HG02938 (cell line): ENCODE measurements around the gene PCDHB5.
"Not testable (repeated sequence)": the region's sequence is repeated elsewhere in the genome, so short reads cannot be mapped to it uniquely, and the experiment has no call there.

ENCODE experiments used
- ATAC-seq: cut with Tn5 transposase; IDR thresholded peaks from one replicate; pipeline ENCODE4 v1.9.1; 2021; ENCODE audit warnings: mild to moderate bottlenecking, moderate library complexity; ENCODE audit not compliant: unreplicated experiment

Gene PCDHB5

GRCh38 chr5:141151632-141152031 lies 16.6 kb downstream of the PCDHB5 start:
- not testable (repeated sequence) for ATAC-seq

- ATAC-seq = not testable (repeated sequence)
These were observed 17.1 kb downstream of the PCDHB5 start for GRCh38 chr5:141152096-141152495.

- ATAC-seq = no peak
These were observed 20.8 kb downstream of the PCDHB5 start for GRCh38 chr5:141155540-141156374.

GRCh38 chr5:141157356-141157755 lies 22.4 kb downstream of the PCDHB5 start:
- not testable (repeated sequence) for ATAC-seq

- not testable (repeated sequence) for ATAC-seq
These were observed 22.9 kb downstream of the PCDHB5 start for GRCh38 chr5:141157901-141158300.

- ATAC-seq = no peak
These were observed 37.6 kb downstream of the PCDHB5 start, which contains the start of gene PCDHB7 for GRCh38 chr5:141172381-141173204. PCDHB7 (plus strand) TSS chr5:141172644; CDS start chr5:141172836, 192 bp downstream.

GRCh38 chr5:141174291-141175104 lies 39.5 kb downstream of the PCDHB5 start:
- not testable (repeated sequence) for ATAC-seq

GRCh38 chr5:141175933-141176332 lies 40.9 kb downstream of the PCDHB5 start:
- no peak for ATAC-seq

- not testable (repeated sequence) for ATAC-seq
These were observed 42.7 kb downstream of the PCDHB5 start, which contains the start of gene PCDHB8 for GRCh38 chr5:141177577-141178191. PCDHB8 (plus strand) TSS chr5:141177790; CDS start chr5:141178035, 245 bp downstream.

- ATAC-seq = not testable (repeated sequence)
These were observed 44.4 kb downstream of the PCDHB5 start for GRCh38 chr5:141179371-141179770.

GRCh38 chr5:141179876-141180275 lies 44.9 kb downstream of the PCDHB5 start:
- ATAC-seq = not testable (repeated sequence)

- no peak for ATAC-seq
These were observed 45.3 kb downstream of the PCDHB5 start for GRCh38 chr5:141180313-141180712.

GRCh38 chr5:141182248-141182647 lies 47.2 kb downstream of the PCDHB5 start, which contains the start of gene PCDHB16:
PCDHB16 (plus strand) TSS chr5:141182387; CDS start chr5:141182560, 173 bp downstream.
- ATAC-seq = no peak

GRCh38 chr5:141184117-141184855 lies 49.3 kb downstream of the PCDHB5 start:
- not testable (repeated sequence) for ATAC-seq

- ATAC-seq = no peak
These were observed 52.0 kb downstream of the PCDHB5 start, which contains the start of gene PCDHB9 for GRCh38 chr5:141186897-141187512. PCDHB9 (plus strand) TSS chr5:141187161; CDS start chr5:141187319, 158 bp downstream.
